Fibroblast of mammary gland (primary cell): ENCODE results near the gene AGR3.

Source experiments
- DNase-seq: peaks from one replicate; pipeline ENCODE4 v3.0.0-alpha.2; 2010; ENCODE audit warnings: low read depth
- H3K4me3 ChIP-seq: 2 replicates; pipeline ENCODE4 v1.5.1; 2011; ENCODE audit warnings: low read depth, mild to moderate bottlenecking, low read length, moderate library complexity; ENCODE audit not compliant: control insufficient read depth
- CTCF ChIP-seq: conservative IDR thresholded peaks from 2 replicates; pipeline ENCODE4 v1.5.1; 2011; ENCODE audit warnings: low read depth, low read length, inconsistent platforms; ENCODE audit not compliant: control insufficient read depth, insufficient read depth

AGR3 gene

GRCh38 chr7:16921644-16922257, 40.0 kb upstream of the AGR3 start:
- TF ChIP-seq CTCF: no peak
- DNase-seq: no peak
- H3K4me3 ChIP-seq: no peak overlapping the region

- no peak for DNase-seq
These were observed 39.4 kb upstream of the AGR3 start for GRCh38 chr7:16921151-16921550.

DNA sequence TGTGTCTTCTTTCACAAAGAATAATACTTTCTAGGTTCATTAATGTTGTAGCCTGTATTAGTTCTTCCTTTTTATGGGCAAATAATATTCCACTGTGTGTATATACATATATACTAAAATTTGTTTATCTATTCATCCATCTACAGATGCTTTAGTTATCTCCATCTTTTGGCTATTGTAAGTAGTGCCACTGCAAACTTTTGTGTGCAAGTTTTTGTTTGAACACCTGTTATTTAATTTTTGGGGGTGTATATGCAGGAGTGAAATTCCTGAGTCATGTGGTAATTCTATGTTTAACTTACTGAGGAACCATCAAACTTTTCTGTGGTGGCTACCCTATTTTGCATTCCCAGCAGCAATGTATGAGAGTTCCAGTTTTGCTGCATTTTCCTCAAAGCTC, 37.7 kb upstream of the AGR3 start:
- TF ChIP-seq CTCF: no peak

More at GRCh38 chr7:16921151-16921550, 39.4 kb upstream of the AGR3 start:
- no peak for TF ChIP-seq CTCF
- H3K4me3 ChIP-seq: no peak overlapping the region

DNA sequence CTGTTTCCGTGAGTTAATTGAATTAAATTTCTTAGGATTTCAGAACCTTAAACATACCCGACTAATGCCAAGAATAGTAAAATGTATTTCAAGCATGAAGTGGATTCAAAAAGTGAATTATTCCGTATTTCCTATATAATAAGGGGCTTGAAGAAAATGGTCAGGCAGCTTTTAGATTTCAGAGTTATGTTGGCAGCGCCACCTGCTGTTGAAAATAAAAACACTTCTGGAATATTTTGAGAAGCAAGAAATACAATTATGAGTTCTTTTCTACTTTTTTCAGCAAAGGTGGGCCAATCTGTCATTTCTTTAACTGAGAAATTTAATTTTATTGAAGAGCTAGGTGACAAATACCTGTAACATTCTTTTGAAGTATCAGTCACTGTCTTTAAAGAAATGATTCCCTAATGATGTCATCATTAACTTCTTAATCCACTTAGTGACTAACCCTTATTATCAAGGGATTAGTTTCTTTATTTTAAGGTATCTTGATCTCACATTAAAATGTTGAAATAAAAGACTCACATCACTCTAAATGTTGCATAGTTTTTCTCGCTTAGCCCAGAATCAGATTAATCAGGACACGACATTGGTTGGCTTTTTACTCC, 36.6 kb upstream of the AGR3 start:
- H3K4me3 ChIP-seq: no peak overlapping the region
- TF ChIP-seq CTCF: peak; percentile 53
- DNase-seq: peak; percentile 61

More for the DNA sequence above, 37.7 kb upstream of the AGR3 start:
- DNase-seq: no peak
- no peak overlapping the region for H3K4me3 ChIP-seq

DNA sequence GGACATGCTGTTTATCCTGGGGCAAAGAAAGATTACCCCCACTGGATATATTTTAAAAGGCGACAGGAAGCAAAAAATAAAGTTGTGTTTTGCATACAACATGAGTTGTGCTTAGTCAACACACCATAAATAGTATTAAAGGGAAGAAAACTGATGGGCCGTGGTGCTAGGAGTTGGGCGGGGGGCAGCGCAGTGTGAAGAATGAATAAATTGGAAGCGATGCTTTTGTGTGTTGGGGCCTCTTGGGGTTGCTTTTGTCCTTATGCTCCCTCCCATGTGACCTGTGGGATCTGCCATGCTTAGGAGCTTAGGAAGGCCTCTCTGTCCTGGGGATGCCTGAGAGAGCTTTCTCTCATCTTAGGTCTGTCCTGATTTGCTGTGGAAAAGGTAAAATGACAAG, 35.0 kb upstream of the AGR3 start:
- no peak for TF ChIP-seq CTCF
- no peak overlapping the region for H3K4me3 ChIP-seq
- no peak for DNase-seq

GRCh38 chr7:16916105-16916639, 34.4 kb upstream of the AGR3 start:
- peak; percentile 91 for DNase-seq
- no peak for TF ChIP-seq CTCF
- no peak overlapping the region for H3K4me3 ChIP-seq
